ENCODE results near the gene CCDC17. TPM values are rescaled to one million over a fixed set of nuclear protein-coding genes. Genes with fewer than 3 reads are reported as not detected.

CCDC17 gene
- total RNA-seq, 1 donor, result 0.72 TPM

DNA sequence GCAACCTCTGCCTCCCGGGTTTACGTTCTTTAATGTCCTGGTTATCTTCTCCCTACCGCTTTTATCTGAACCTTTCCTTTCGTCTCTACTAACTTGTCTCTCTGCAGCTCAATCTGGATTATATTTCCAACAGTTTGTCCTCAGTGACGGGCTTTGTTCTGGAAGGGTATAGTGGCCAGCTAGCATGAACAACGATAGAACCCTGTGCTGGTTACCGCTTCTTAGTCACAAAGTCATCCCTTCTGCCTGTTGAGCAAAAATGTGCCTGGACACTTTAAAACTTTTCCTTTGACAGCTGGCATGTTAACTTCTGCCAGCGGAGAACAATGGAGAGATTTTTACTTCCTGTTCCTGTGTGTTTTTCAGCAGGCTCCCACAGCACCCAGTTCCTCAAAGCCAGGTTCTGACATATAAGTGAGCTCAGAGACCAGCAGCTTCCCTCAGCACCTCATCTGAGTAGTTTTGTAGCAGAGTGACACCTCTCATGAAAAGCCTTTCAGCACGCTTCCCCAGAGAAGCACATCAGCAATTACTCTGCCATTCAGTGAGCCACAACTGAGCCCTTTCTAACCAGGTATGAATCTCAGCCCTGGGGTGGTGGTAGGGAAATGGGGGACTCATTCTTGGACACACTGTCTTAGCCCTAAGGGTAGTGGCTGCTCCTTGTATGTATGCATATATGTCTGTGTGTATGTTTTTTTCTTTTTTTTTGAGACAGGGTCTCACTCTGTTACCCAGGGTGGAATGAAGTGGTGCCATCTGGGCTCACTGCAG is 23.6 kb upstream of the CCDC17 start:
- DNase-seq (ENCODE audit: insufficient read length, low spot score, missing footprints), result no peak
- TF ChIP-seq, protein P1, sequence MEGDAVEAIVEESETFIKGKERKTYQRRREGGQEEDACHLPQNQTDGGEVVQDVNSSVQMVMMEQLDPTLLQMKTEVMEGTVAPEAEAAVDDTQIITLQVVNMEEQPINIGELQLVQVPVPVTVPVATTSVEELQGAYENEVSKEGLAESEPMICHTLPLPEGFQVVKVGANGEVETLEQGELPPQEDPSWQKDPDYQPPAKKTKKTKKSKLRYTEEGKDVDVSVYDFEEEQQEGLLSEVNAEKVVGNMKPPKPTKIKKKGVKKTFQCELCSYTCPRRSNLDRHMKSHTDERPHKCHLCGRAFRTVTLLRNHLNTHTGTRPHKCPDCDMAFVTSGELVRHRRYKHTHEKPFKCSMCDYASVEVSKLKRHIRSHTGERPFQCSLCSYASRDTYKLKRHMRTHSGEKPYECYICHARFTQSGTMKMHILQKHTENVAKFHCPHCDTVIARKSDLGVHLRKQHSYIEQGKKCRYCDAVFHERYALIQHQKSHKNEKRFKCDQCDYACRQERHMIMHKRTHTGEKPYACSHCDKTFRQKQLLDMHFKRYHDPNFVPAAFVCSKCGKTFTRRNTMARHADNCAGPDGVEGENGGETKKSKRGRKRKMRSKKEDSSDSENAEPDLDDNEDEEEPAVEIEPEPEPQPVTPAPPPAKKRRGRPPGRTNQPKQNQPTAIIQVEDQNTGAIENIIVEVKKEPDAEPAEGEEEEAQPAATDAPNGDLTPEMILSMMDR (IDR thresholded peaks at IDR 0.05; ENCODE audit: extremely low read depth, low read depth, low read length), result no peak
- Histone ChIP-seq H3K27me3 (ENCODE audit: insufficient read depth, low read length) (no peaks in the 10 kb centered on the region), H3K36me3 (ENCODE audit: insufficient read depth, low read length) (peaks cover 49% of the 10 kb centered on the region), H3K27ac (ENCODE audit: low read depth, low read length) (no peak overlapping the region), H3K9me3 (ENCODE audit: low read depth, low read length) (no peaks in the 10 kb centered on the region), H3K79me2 (ENCODE audit: insufficient read depth, low read length) (peaks cover 48% of the 10 kb centered on the region), H3K4me2 (ENCODE audit: insufficient read depth, low read length) (no peak overlapping the region), H4K20me1 (ENCODE audit: insufficient read depth, low read length) (peaks cover 25% of the 10 kb centered on the region), H2AFZ (ENCODE audit: low read length) (no peak overlapping the region), H3K4me3 (ENCODE audit: insufficient read depth, low read length) (no peak overlapping the region), H3K4me1 (ENCODE audit: insufficient read depth, low read length) (no peaks in the 10 kb centered on the region)

DNA sequence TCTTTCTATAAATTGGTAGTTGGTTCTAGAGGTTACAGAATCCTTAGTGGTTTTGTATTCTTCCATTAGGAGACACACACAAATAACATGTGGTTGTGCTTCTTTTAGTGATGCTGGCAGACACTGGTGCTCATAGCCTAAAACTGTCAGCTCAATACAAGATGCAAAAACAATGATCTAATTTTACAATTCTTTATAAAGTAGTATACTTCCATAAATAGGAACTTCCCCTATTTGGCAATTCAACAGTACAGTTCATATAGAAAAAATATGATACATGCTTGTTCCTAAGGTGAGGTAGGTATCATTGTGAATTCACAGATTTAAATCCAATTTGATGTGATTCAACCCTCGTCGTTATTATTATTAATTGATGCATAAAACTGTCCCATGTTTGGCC is 20.8 kb upstream of the CCDC17 start:
- no peaks in the 10 kb centered on the region for H3K4me1 ChIP-seq (ENCODE audit: insufficient read depth, low read length)
- no peak overlapping the region for H3K4me3 ChIP-seq (ENCODE audit: insufficient read depth, low read length)
- H3K27me3 ChIP-seq (ENCODE audit: insufficient read depth, low read length), result no peaks in the 10 kb centered on the region
- H3K4me2 ChIP-seq (ENCODE audit: insufficient read depth, low read length), result no peak overlapping the region
- H3K79me2 ChIP-seq (ENCODE audit: insufficient read depth, low read length), result peaks cover 28% of the 10 kb centered on the region
- no peak overlapping the region for H2AFZ ChIP-seq (ENCODE audit: low read length)
- TF ChIP-seq, protein P1 (IDR thresholded peaks at IDR 0.05; ENCODE audit: extremely low read depth, low read depth, low read length), result no peak
- no peak for DNase-seq (ENCODE audit: insufficient read length, low spot score, missing footprints)
- no peak overlapping the region for H3K27ac ChIP-seq (ENCODE audit: low read depth, low read length)
- no peaks in the 10 kb centered on the region for H3K9me3 ChIP-seq (ENCODE audit: low read depth, low read length)
- H4K20me1 ChIP-seq (ENCODE audit: insufficient read depth, low read length), result peaks cover 10% of the 10 kb centered on the region
- peaks cover 41% of the 10 kb centered on the region for H3K36me3 ChIP-seq (ENCODE audit: insufficient read depth, low read length)

DNA sequence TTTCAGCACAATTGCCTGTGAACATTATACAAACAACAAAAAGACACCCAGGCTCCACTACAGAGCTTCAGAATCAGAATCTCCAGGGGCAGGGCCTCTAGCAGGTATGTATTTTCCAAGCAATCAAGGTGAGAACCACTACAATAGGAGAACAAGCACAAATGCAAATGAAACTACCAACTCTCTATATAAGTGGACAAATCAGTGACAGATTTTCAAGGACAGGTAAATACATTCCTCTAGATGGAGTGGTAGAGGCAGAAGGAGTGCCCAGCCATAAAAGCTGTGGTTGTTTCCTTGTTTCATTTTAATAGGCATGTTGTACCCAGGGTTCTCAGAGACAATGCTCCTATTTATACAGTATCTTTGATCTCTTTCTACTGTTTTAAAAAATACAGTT is 20.1 kb upstream of the CCDC17 start:
- Histone ChIP-seq H3K9me3 (ENCODE audit: low read depth, low read length) (no peaks in the 10 kb centered on the region), H3K4me3 (ENCODE audit: insufficient read depth, low read length) (no peak overlapping the region), H3K27me3 (ENCODE audit: insufficient read depth, low read length) (no peaks in the 10 kb centered on the region), H2AFZ (ENCODE audit: low read length) (no peak overlapping the region), H3K36me3 (ENCODE audit: insufficient read depth, low read length) (peaks cover 40% of the 10 kb centered on the region), H3K27ac (ENCODE audit: low read depth, low read length) (no peak overlapping the region), H3K4me1 (ENCODE audit: insufficient read depth, low read length) (no peaks in the 10 kb centered on the region), H3K79me2 (ENCODE audit: insufficient read depth, low read length) (peaks cover 23% of the 10 kb centered on the region), H3K4me2 (ENCODE audit: insufficient read depth, low read length) (no peak overlapping the region), H4K20me1 (ENCODE audit: insufficient read depth, low read length) (peaks cover 10% of the 10 kb centered on the region)
- TF ChIP-seq, protein P1 (IDR thresholded peaks at IDR 0.05; ENCODE audit: extremely low read depth, low read depth, low read length), result no peak
- DNase-seq (ENCODE audit: insufficient read length, low spot score, missing footprints), result no peak

DNA sequence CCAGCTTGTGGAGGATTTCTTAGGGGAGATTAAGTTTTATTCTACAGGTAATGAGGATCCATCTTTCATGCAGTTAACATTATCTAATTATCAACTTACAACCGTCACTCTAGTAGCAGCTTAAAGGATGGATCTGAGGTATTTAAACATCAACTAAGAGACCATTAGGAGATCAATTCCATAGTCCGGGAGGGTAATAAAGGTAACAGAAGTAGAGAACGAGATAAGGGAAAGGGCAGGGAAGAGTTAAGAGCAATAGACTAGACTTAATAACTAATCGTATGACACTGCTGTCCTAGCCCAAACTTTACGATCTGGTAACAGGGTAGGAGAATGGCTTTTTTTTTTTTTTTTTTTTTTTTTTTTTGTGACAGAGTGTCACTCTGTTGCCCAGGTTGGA is 19.5 kb upstream of the CCDC17 start:
- DNase-seq (ENCODE audit: insufficient read length, low spot score, missing footprints), result no peak
- no peak overlapping the region for H2AFZ ChIP-seq (ENCODE audit: low read length)
- TF ChIP-seq, protein P1 (IDR thresholded peaks at IDR 0.05; ENCODE audit: extremely low read depth, low read depth, low read length), result no peak
- no peak overlapping the region for H3K4me2 ChIP-seq (ENCODE audit: insufficient read depth, low read length)
- no peak overlapping the region for H3K27ac ChIP-seq (ENCODE audit: low read depth, low read length)
- H3K9me3 ChIP-seq (ENCODE audit: low read depth, low read length), result no peaks in the 10 kb centered on the region
- no peaks in the 10 kb centered on the region for H3K27me3 ChIP-seq (ENCODE audit: insufficient read depth, low read length)
- no peaks in the 10 kb centered on the region for H3K4me1 ChIP-seq (ENCODE audit: insufficient read depth, low read length)
- H3K4me3 ChIP-seq (ENCODE audit: insufficient read depth, low read length), result no peak overlapping the region
- peaks cover 19% of the 10 kb centered on the region for H3K79me2 ChIP-seq (ENCODE audit: insufficient read depth, low read length)
- H4K20me1 ChIP-seq (ENCODE audit: insufficient read depth, low read length), result peaks cover 10% of the 10 kb centered on the region
- peaks cover 45% of the 10 kb centered on the region for H3K36me3 ChIP-seq (ENCODE audit: insufficient read depth, low read length)
